ENCODE data around the gene USP6NL. TPM values are rescaled to one million over a fixed set of nuclear protein-coding genes. Genes with fewer than 3 reads are reported as not detected.

The USP6NL gene
- total and polyA plus RNA-seq, 9 of the 15 experiments (the other 6 are each of a cell fraction or from before 2014, with no cell fraction given), result 3.2 to 26.6 (median 19.8) TPM

- TF ChIP-seq ZBTB43 (CRISPR knock-in tag; IDR thresholded peaks at IDR 0.05), result no peak
Observed at GRCh38 chr10:11450427-11450826, 161.0 kb downstream of the USP6NL start (continued).

GRCh38 chr10:11449761-11450160, 161.7 kb downstream of the USP6NL start:
- no peak for DNase-seq (ENCODE audit: extremely low read depth in 1 of 4, low spot score in 3 of 4)
- Histone ChIP-seq H3K9ac (ENCODE audit: insufficient read depth in 1 of 2, low read depth in 2 of 2, low read length in 2 of 2) (no peak overlapping the region), H2AFZ (ENCODE audit: low read depth, low read length) (no peak overlapping the region), H3K36me3 (ENCODE audit: control insufficient read depth, insufficient read depth, low read length) (no peaks in the 10 kb centered on the region), H3K9me3 (replicated peaks; ENCODE audit: control insufficient read depth, insufficient read depth, low read depth, low read length) (no peaks in the 10 kb centered on the region; the same call in 1 of the 2 replicates), H3K27ac (ENCODE audit: extremely low read depth, low read depth, low read length) (no peak overlapping the region), H3K4me1 (replicated peaks in 1 of 2; ENCODE audit: control insufficient read depth in 2 of 2, insufficient read depth in 2 of 2, low read length in 2 of 2) (peaks cover 23 to 28% of the 10 kb centered on the region in 2 experiments), H4K20me1 (replicated peaks; ENCODE audit: control insufficient read depth, insufficient read depth, low read length) (no peaks in the 10 kb centered on the region), H3K9me1 (ENCODE audit: control insufficient read depth, insufficient read depth, low read length) (no peaks in the 10 kb centered on the region), H3K4me3 (no peak overlapping the region), H3K79me2 (ENCODE audit: control insufficient read depth, insufficient read depth, low read length) (no peaks in the 10 kb centered on the region), H3K27me3 (ENCODE audit: control insufficient read depth in 2 of 2, insufficient read depth in 2 of 2, low read length in 2 of 2) (no peaks in the 10 kb centered on the region), H3K4me2 (ENCODE audit: insufficient read depth, low read length) (no peak overlapping the region)
- intact Hi-C loops (cut with micrococcal nuclease) (no loop called here), in situ Hi-C loops (cut with MboI) (no loop called here)
- no peak for ATAC-seq
- FAIRE-seq, result peak; percentile 58
- 76% methylated on average over 8 of the region's 8 CpGs for WGBS (ENCODE audit: insufficient coverage, low coverage, missing lambda C conversion rate)
- ChIA-PET POLR2A (no interaction called here), CTCF (ENCODE audit: low intra/inter-chr PET ratio) (no interaction called here)
- BruUV-seq (replicated peaks), result no TSS peak
- TF ChIP-seq KAT2B (IDR thresholded peaks at IDR 0.05; ENCODE audit: low read depth, low read length) (no peak), RBM34 (IDR thresholded peaks at IDR 0.05; ENCODE audit: borderline replicate concordance, insufficient read depth, low read length) (no peak)
